Stimulated activated CD8-positive, alpha-beta memory T cell treated with anti-CD3 and anti-CD28 coated beads, Interleukin-12 subunit alpha, Interleukin-12 subunit beta, amount 100 ng/mL, for 4 hours (primary cell): ENCODE measurements around the gene PTPRC.
"Not testable (repeated sequence)": the region's sequence is repeated elsewhere in the genome, so short reads cannot be mapped to it uniquely, and the experiment has no call there.

Experiments used
- DNase-seq: peaks from one replicate; pipeline ENCODE4 v3.0.0-alpha.2; 2020; ENCODE audit warnings: low read depth

Gene PTPRC

GRCh38 chr1:198638894-198639635, at the start of gene PTPRC:
PTPRC (plus strand) TSS chr1:198639040; CDS start chr1:198639269, 229 bp downstream.
- DNase-seq, result no peak

- DNase-seq, result no peak
Measured at GRCh38 chr1:198590454-198590853, 48.4 kb upstream of the PTPRC start.

GRCh38 chr1:198595765-198596164, 43.1 kb upstream of the PTPRC start:
- DNase-seq, result no peak

- DNase-seq, result no peak
Measured at GRCh38 chr1:198597690-198598430, 41.0 kb upstream of the PTPRC start.

GRCh38 chr1:198598796-198599321, 40.0 kb upstream of the PTPRC start:
- DNase-seq, result no peak

GRCh38 chr1:198599749-198600148, 39.1 kb upstream of the PTPRC start:
- no peak for DNase-seq

GRCh38 chr1:198600906-198601305, 37.9 kb upstream of the PTPRC start:
- DNase-seq, result no peak

GRCh38 chr1:198601310-198601709, 37.5 kb upstream of the PTPRC start:
- DNase-seq, result not testable (repeated sequence)

GRCh38 chr1:198601936-198602889, 36.6 kb upstream of the PTPRC start:
- no peak for DNase-seq

GRCh38 chr1:198604975-198605374, 33.9 kb upstream of the PTPRC start:
- DNase-seq, result no peak

- DNase-seq, result no peak
Measured at GRCh38 chr1:198605406-198605805, 33.4 kb upstream of the PTPRC start.

GRCh38 chr1:198606020-198606438, 32.8 kb upstream of the PTPRC start:
- no peak for DNase-seq

- DNase-seq, result no peak
Measured at GRCh38 chr1:198607714-198608113, 31.1 kb upstream of the PTPRC start.

GRCh38 chr1:198610362-198610761, 28.5 kb upstream of the PTPRC start:
- no peak for DNase-seq

- DNase-seq, result no peak
Measured at GRCh38 chr1:198611219-198611618, 27.6 kb upstream of the PTPRC start.

GRCh38 chr1:198612471-198613260, 26.2 kb upstream of the PTPRC start:
- no peak for DNase-seq

- no peak for DNase-seq
Measured at GRCh38 chr1:198617406-198617805, 21.4 kb upstream of the PTPRC start.

- DNase-seq, result no peak
Measured at GRCh38 chr1:198619375-198620140, 19.3 kb upstream of the PTPRC start.

GRCh38 chr1:198620218-198620617, 18.6 kb upstream of the PTPRC start:
- no peak for DNase-seq
